Measurements from ENCODE around the gene BAG1.

Gene BAG1

GRCh38 chr9:33300546-33300945 lies 36.0 kb upstream of the BAG1 start:
- no peak overlapping the region for H3K27ac ChIP-seq (replicated peaks)
- DNase-seq (ENCODE audit: low read depth in 1 of 2, low spot score in 1 of 2), result no peak
- H3K27me3 ChIP-seq (ENCODE audit: insufficient read depth, poor library complexity, severe bottlenecking), result no peaks in the 10 kb centered on the region
- TF ChIP-seq SPI1 (IDR thresholded peaks at IDR 0.05; ENCODE audit: borderline replicate concordance, low read depth) (no peak), REST (IDR thresholded peaks at IDR 0.05; ENCODE audit: insufficient replicate concordance, low read depth) (no peak), CTCF (IDR thresholded peaks at IDR 0.05; ENCODE audit: insufficient read depth, low read length) (no peak), GABPA (IDR thresholded peaks at IDR 0.05; ENCODE audit: low read depth) (no peak), POLR2AphosphoS5 (IDR thresholded peaks at IDR 0.05; ENCODE audit: low read depth) (no peak)
- no peak overlapping the region for H3K4me3 ChIP-seq (replicated peaks; ENCODE audit: insufficient read depth, low read length)

GRCh38 chr9:33297432-33297831 lies 32.9 kb upstream of the BAG1 start:
- Histone ChIP-seq H3K27ac (replicated peaks) (peak overlapping the region; percentile 30), H3K4me3 (replicated peaks; ENCODE audit: insufficient read depth, low read length) (no peak overlapping the region; the same call in 1 of the 2 replicates), H3K27me3 (ENCODE audit: insufficient read depth, poor library complexity, severe bottlenecking) (no peaks in the 10 kb centered on the region)
- peak; percentile 93 for TF ChIP-seq SPI1 (IDR thresholded peaks at IDR 0.05; ENCODE audit: borderline replicate concordance, low read depth)
- no peak for TF ChIP-seq CTCF (IDR thresholded peaks at IDR 0.05; ENCODE audit: insufficient read depth, low read length)
- TF ChIP-seq POLR2AphosphoS5 (IDR thresholded peaks at IDR 0.05; ENCODE audit: low read depth), result peak; percentile 82
- TF ChIP-seq REST (IDR thresholded peaks at IDR 0.05; ENCODE audit: insufficient replicate concordance, low read depth), result no peak
- TF ChIP-seq GABPA (IDR thresholded peaks at IDR 0.05; ENCODE audit: low read depth), result no peak
- DNase-seq (ENCODE audit: low read depth in 1 of 2, low spot score in 1 of 2), result peak; percentile 59 to 94

GRCh38 chr9:33295571-33295970 lies 31.1 kb upstream of the BAG1 start:
- Histone ChIP-seq H3K4me3 (replicated peaks; ENCODE audit: insufficient read depth, low read length) (no peak overlapping the region), H3K27ac (replicated peaks) (no peak overlapping the region), H3K27me3 (ENCODE audit: insufficient read depth, poor library complexity, severe bottlenecking) (no peaks in the 10 kb centered on the region)
- DNase-seq (ENCODE audit: low read depth in 1 of 2, low spot score in 1 of 2), result no peak
- TF ChIP-seq POLR2AphosphoS5 (IDR thresholded peaks at IDR 0.05; ENCODE audit: low read depth) (no peak), CTCF (IDR thresholded peaks at IDR 0.05; ENCODE audit: insufficient read depth, low read length) (no peak), GABPA (IDR thresholded peaks at IDR 0.05; ENCODE audit: low read depth) (no peak), REST (IDR thresholded peaks at IDR 0.05; ENCODE audit: insufficient replicate concordance, low read depth) (no peak), SPI1 (IDR thresholded peaks at IDR 0.05; ENCODE audit: borderline replicate concordance, low read depth) (no peak)

Data from HL-60 (cell line).